Measurements from ENCODE around the gene PCGF6.
"Not testable (repeated sequence)": the region's sequence is repeated elsewhere in the genome, so short reads cannot be mapped to it uniquely, and the experiment has no call there.

- TF ChIP-seq, protein P1, sequence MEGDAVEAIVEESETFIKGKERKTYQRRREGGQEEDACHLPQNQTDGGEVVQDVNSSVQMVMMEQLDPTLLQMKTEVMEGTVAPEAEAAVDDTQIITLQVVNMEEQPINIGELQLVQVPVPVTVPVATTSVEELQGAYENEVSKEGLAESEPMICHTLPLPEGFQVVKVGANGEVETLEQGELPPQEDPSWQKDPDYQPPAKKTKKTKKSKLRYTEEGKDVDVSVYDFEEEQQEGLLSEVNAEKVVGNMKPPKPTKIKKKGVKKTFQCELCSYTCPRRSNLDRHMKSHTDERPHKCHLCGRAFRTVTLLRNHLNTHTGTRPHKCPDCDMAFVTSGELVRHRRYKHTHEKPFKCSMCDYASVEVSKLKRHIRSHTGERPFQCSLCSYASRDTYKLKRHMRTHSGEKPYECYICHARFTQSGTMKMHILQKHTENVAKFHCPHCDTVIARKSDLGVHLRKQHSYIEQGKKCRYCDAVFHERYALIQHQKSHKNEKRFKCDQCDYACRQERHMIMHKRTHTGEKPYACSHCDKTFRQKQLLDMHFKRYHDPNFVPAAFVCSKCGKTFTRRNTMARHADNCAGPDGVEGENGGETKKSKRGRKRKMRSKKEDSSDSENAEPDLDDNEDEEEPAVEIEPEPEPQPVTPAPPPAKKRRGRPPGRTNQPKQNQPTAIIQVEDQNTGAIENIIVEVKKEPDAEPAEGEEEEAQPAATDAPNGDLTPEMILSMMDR (conservative IDR thresholded peaks at IDR 0.05): not testable (repeated sequence)
- not testable (repeated sequence) for TF ChIP-seq ZFX (IDR thresholded peaks at IDR 0.05)
These were observed 92.0 kb downstream of the PCGF6 start for GRCh38 chr10:103258928-103259327.

Measured in C4-2B (cell line).